Ishikawa (cell line): ENCODE measurements around the gene FSIP2.

Experiments
- CEBPB ChIP-seq: IDR thresholded peaks from 2 replicates; pipeline ENCODE4 v1.6.1; 2012
- CREB1 ChIP-seq: IDR thresholded peaks from 2 replicates; pipeline ENCODE4 v1.6.1; 2012; ENCODE audit warnings: low read depth
- EGR1 ChIP-seq: IDR thresholded peaks from 2 replicates; pipeline ENCODE4 v1.6.1; 2012
- EP300 ChIP-seq: IDR thresholded peaks from 2 replicates; pipeline ENCODE4 v1.6.1; 2012; ENCODE audit warnings: borderline replicate concordance
- FOXM1 ChIP-seq: IDR thresholded peaks from 2 replicates; pipeline ENCODE4 v1.6.1; 2012; ENCODE audit warnings: low read depth, borderline replicate concordance
- MAX ChIP-seq: IDR thresholded peaks from 2 replicates; pipeline ENCODE4 v1.6.1; 2012
- NFIC ChIP-seq: IDR thresholded peaks from 2 replicates; pipeline ENCODE4 v1.6.1; 2012
- RAD21 ChIP-seq: IDR thresholded peaks from 2 replicates; pipeline ENCODE4 v1.6.1; 2012; ENCODE audit warnings: low read depth
- REST ChIP-seq: IDR thresholded peaks from 2 replicates; pipeline ENCODE4 v1.6.1; 2012; ENCODE audit warnings: low read depth, mild to moderate bottlenecking
- TAF1 ChIP-seq: IDR thresholded peaks from 2 replicates; pipeline ENCODE4 v1.6.1; 2012; ENCODE audit warnings: low read depth, mild to moderate bottlenecking
- TCF12 ChIP-seq: IDR thresholded peaks from 2 replicates; pipeline ENCODE4 v1.6.1; 2012; ENCODE audit warnings: low read depth
- TEAD4 ChIP-seq: IDR thresholded peaks from 2 replicates; pipeline ENCODE4 v1.6.1; 2012
- USF1 ChIP-seq: IDR thresholded peaks from 2 replicates; pipeline ENCODE4 v1.6.1; 2012
- YY1 ChIP-seq: IDR thresholded peaks from 2 replicates; pipeline ENCODE4 v1.6.1; 2012; ENCODE audit warnings: low read depth
- ZBTB7A ChIP-seq: IDR thresholded peaks from 2 replicates; pipeline ENCODE4 v1.6.1; 2012; ENCODE audit warnings: low read depth

Gene FSIP2

GRCh38 chr2:185757356-185757755, 18.8 kb downstream of the FSIP2 start:
- TF ChIP-seq CEBPB, result no peak
- TF ChIP-seq TAF1, result no peak
- TF ChIP-seq TCF12, result no peak
- TF ChIP-seq TEAD4, result no peak
- TF ChIP-seq REST, result no peak
- no peak for TF ChIP-seq YY1
- no peak for TF ChIP-seq RAD21
- TF ChIP-seq ZBTB7A, result no peak
- TF ChIP-seq FOXM1, result no peak
- no peak for TF ChIP-seq EP300
- TF ChIP-seq USF1, result no peak
- TF ChIP-seq EGR1, result no peak
- TF ChIP-seq CREB1, result no peak
- no peak for TF ChIP-seq MAX
- TF ChIP-seq NFIC, result no peak

- TF ChIP-seq TEAD4 (no peak), TCF12 (no peak), TAF1 (no peak), RAD21 (no peak), ZBTB7A (no peak), CREB1 (no peak), EGR1 (no peak), NFIC (no peak), REST (no peak), CEBPB (no peak), FOXM1 (no peak), USF1 (no peak), EP300 (no peak), MAX (no peak)
Measured at GRCh38 chr2:185771396-185771795, 32.8 kb downstream of the FSIP2 start.

- no peak for TF ChIP-seq USF1
- TF ChIP-seq TEAD4, result no peak
- no peak for TF ChIP-seq YY1
- no peak for TF ChIP-seq ZBTB7A
- no peak for TF ChIP-seq CEBPB
Measured at GRCh38 chr2:185780890-185781289, 42.3 kb downstream of the FSIP2 start.

GRCh38 chr2:185782223-185782769, 43.7 kb downstream of the FSIP2 start:
- TF ChIP-seq REST (no peak), USF1 (no peak), MAX (no peak), YY1 (no peak), NFIC (no peak), FOXM1 (no peak), EGR1 (no peak), RAD21 (no peak), TEAD4 (no peak), TAF1 (no peak), CEBPB (no peak), ZBTB7A (no peak), EP300 (no peak), TCF12 (no peak), CREB1 (no peak)
